GM18520 (cell line): ENCODE measurements around the gene PTK6.

Source experiments
- ATAC-seq: cut with Tn5 transposase; IDR thresholded peaks from one replicate; pipeline ENCODE4 v1.9.1; 2021; ENCODE audit not compliant: unreplicated experiment

The PTK6 gene

GRCh38 chr20:63570281-63571086 lies 33.3 kb upstream of the PTK6 start:
- no peak for ATAC-seq

GRCh38 chr20:63568986-63569949 lies 32.1 kb upstream of the PTK6 start:
- no peak for ATAC-seq

GRCh38 chr20:63568170-63568981 lies 31.2 kb upstream of the PTK6 start:
- peak; percentile 9 for ATAC-seq

- ATAC-seq: peak; percentile 35
Measured at GRCh38 chr20:63567386-63568169, 30.4 kb upstream of the PTK6 start.

GRCh38 chr20:63567136-63567385 lies 29.9 kb upstream of the PTK6 start:
- no peak for ATAC-seq

- no peak for ATAC-seq
Measured at GRCh38 chr20:63566395-63567135, 29.4 kb upstream of the PTK6 start.

GRCh38 chr20:63565699-63566335 lies 28.6 kb upstream of the PTK6 start:
- no peak for ATAC-seq

- ATAC-seq: no peak
Measured at GRCh38 chr20:63565021-63565698, 28.0 kb upstream of the PTK6 start.

- no peak for ATAC-seq
Measured at GRCh38 chr20:63564036-63564810, 27.0 kb upstream of the PTK6 start.

- ATAC-seq: no peak
Measured at GRCh38 chr20:63563225-63563935, 26.2 kb upstream of the PTK6 start.

- no peak for ATAC-seq
Measured at GRCh38 chr20:63562461-63563224, 25.5 kb upstream of the PTK6 start.

GRCh38 chr20:63561624-63562396 lies 24.6 kb upstream of the PTK6 start:
- no peak for ATAC-seq

- ATAC-seq: no peak
Measured at GRCh38 chr20:63560856-63561609, 23.9 kb upstream of the PTK6 start.

GRCh38 chr20:63560333-63560805 lies 23.2 kb upstream of the PTK6 start:
- no peak for ATAC-seq
